Astrocyte of the spinal cord (primary cell): ENCODE data around the gene DPP4.
A peak's percentile ranks its signal among the peaks of the same experiment; 100 is the strongest.

ENCODE experiments used
- DNase-seq: peaks from one replicate; pipeline ENCODE4 v3.0.0; 2011; ENCODE audit warnings: low read depth, low spot score
- H3K4me3 ChIP-seq: 2 replicates; pipeline ENCODE4 v1.5.1; 2011; ENCODE audit warnings: low read depth, mild to moderate bottlenecking, low read length, moderate library complexity
- in situ Hi-C: cut with HindIII; loops from 2 replicates; pipeline ENCODE4 v1.10.0; 2017; ENCODE audit warnings: low sequenced_read_pairs
- TF ChIP-seq, protein P1 (sequence below): IDR thresholded peaks from 2 replicates; pipeline ENCODE4 v1.5.1; 2012; ENCODE audit warnings: low read depth, mild to moderate bottlenecking, low read length, inconsistent platforms

The DPP4 gene

DNA sequence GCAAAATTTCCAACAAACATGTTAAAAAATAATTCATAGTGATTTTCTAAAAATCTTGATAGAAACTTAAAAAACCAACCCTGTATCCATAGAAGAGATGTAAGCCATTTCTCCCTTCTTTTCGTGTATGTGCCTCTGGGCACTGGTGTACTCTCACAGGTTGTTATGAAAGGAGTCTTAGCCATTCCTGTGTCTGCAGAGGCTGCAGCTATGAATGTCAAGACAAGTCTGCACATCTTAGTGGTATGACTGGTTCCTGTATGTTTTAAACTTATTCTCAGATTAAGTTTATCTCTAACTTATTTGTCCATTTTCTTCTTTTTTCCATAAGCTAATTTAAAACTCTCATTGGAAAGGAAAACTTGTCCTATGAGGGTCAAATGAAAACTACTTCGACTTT, 84.0 kb downstream of the DPP4 start:
- in situ Hi-C loops: no loop called here
- no peak overlapping the region for H3K4me3 ChIP-seq
- TF ChIP-seq, protein P1, sequence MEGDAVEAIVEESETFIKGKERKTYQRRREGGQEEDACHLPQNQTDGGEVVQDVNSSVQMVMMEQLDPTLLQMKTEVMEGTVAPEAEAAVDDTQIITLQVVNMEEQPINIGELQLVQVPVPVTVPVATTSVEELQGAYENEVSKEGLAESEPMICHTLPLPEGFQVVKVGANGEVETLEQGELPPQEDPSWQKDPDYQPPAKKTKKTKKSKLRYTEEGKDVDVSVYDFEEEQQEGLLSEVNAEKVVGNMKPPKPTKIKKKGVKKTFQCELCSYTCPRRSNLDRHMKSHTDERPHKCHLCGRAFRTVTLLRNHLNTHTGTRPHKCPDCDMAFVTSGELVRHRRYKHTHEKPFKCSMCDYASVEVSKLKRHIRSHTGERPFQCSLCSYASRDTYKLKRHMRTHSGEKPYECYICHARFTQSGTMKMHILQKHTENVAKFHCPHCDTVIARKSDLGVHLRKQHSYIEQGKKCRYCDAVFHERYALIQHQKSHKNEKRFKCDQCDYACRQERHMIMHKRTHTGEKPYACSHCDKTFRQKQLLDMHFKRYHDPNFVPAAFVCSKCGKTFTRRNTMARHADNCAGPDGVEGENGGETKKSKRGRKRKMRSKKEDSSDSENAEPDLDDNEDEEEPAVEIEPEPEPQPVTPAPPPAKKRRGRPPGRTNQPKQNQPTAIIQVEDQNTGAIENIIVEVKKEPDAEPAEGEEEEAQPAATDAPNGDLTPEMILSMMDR: no peak
- DNase-seq: no peak

DNA sequence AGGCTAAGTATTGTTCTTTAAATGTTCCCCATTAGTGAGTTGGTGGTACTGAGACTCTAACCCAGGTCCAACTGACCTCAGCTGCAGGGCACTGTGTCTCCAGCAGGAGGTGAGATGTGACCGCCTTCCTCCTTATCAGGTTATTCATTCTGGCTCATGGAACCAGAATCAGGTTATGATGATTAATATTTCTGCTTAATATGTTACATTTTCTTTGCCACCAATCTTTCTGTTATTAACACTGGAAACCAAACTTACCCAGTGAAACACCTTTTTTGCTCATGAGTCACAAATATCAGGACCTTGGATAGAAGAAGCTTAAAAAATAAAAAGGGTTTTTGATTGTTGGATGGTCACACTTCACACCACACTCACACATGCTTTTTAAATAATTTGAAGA, 85.4 kb downstream of the DPP4 start:
- no peak for DNase-seq
- no peak overlapping the region for H3K4me3 ChIP-seq
- in situ Hi-C loops: no loop called here
- TF ChIP-seq, protein P1: peak; percentile 32

- DNase-seq: no peak
- TF ChIP-seq, protein P1: no peak
- H3K4me3 ChIP-seq: no peak overlapping the region
- in situ Hi-C loops: no loop called here
Observed at GRCh38 chr2:161987311-161987710, 86.7 kb downstream of the DPP4 start.

DNA sequence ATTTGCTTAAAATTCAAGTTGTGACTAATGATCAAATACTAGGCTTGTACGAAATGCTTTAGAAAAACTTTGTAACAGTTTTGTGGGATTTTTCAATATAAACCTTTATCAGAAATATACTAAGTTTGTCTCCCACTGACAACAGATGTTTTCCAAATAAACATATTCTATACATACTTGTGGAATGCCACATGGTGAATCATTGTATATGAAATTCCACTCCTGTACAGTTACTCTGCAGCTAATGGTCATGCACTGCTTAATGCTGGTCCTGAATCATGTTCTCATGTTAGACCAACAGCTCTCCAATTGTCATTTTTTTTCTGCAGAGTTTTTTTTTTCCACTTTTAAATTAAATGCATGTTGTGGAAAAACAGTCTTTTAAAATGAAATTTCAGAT, 90.1 kb downstream of the DPP4 start:
- TF ChIP-seq, protein P1: no peak
- peak; percentile 24 for DNase-seq
- in situ Hi-C loops: no loop called here
- H3K4me3 ChIP-seq: no peak overlapping the region

DNA sequence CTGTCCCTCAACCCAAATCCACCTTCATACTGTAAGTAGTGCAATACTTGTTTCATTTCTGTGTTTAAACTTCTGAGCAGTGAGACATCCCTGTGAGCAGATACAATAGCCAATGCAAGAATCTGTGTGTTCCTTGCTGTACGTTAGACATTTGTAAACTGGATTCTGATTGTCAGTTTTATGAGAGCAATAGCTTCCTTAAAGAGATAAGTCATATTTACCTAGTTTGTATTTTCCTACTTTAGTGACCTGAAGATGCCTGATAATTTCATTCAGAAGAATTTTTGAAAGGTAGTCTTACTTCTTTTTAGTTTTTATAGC, 90.7 kb downstream of the DPP4 start:
- no peak for DNase-seq
- H3K4me3 ChIP-seq: no peak overlapping the region
- TF ChIP-seq, protein P1: no peak
- in situ Hi-C loops: no loop called here

- TF ChIP-seq, protein P1: no peak
- H3K4me3 ChIP-seq: no peak overlapping the region
- no peak for DNase-seq
- in situ Hi-C loops: no loop called here
Observed at GRCh38 chr2:161982548-161983330, 91.3 kb downstream of the DPP4 start.
